Measurements from ENCODE around the gene GPC6.

Gene GPC6

DNA sequence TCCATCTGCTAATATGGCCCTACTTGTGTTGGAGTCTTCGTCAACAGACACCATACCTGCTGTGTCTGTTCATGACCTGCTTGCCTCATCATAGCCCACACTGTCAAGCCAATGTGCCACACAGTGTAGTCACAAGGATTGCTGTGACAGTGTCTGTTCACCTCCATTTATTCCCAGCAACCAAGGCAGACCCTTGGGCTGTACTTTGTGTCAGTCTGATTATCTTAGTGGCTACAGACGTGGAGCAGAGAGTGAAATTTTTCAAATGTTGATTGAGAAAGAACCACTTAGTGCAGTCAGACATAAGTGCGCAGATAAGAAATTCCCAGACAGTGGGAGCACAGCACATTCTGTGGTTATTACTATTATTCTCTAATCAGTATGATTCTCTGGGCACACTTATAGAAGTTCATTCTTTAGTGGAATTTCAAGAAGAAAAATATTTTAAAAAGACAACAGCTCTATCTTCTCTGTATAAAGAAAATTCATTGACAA, 184.6 kb downstream of the GPC6 start:
- H3K4me3 Mint-ChIP-seq = no peak overlapping the region
- peaks cover 5% of the 10 kb centered on the region for H3K4me1 Mint-ChIP-seq
- H3K9me3 Mint-ChIP-seq = no peaks in the 10 kb centered on the region
- TF ChIP-seq, protein P1, sequence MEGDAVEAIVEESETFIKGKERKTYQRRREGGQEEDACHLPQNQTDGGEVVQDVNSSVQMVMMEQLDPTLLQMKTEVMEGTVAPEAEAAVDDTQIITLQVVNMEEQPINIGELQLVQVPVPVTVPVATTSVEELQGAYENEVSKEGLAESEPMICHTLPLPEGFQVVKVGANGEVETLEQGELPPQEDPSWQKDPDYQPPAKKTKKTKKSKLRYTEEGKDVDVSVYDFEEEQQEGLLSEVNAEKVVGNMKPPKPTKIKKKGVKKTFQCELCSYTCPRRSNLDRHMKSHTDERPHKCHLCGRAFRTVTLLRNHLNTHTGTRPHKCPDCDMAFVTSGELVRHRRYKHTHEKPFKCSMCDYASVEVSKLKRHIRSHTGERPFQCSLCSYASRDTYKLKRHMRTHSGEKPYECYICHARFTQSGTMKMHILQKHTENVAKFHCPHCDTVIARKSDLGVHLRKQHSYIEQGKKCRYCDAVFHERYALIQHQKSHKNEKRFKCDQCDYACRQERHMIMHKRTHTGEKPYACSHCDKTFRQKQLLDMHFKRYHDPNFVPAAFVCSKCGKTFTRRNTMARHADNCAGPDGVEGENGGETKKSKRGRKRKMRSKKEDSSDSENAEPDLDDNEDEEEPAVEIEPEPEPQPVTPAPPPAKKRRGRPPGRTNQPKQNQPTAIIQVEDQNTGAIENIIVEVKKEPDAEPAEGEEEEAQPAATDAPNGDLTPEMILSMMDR (IDR thresholded peaks at IDR 0.05) = no peak
- DNase-seq = no peak
- no peaks in the 10 kb centered on the region for H3K27me3 Mint-ChIP-seq (ENCODE audit: low read depth, poor library complexity)
- H3K27ac Mint-ChIP-seq = peak overlapping the region; percentile 5
- no peaks in the 10 kb centered on the region for H3K36me3 Mint-ChIP-seq (ENCODE audit: low read depth)

DNA sequence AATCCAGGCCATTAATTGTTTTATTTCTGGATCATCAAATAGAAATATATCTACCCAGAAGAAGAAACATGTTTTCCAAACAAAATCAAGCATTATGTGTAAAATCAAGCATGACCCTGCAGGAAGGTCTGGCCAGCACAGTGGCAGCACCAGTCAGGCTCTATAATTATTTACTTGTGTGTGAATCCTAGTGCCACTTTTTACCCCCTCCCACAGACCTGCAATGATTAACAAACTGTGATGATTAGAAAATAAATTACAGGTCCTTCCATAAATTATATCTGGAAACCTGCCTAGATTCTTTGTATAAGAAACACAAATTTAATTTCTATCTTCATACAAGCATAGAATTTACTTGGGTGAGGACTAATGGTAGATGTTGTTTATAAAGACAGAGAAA, 186.1 kb downstream of the GPC6 start:
- Mint-ChIP-seq H3K36me3 (ENCODE audit: low read depth) (no peaks in the 10 kb centered on the region), H3K4me3 (no peak overlapping the region), H3K27ac (no peak overlapping the region), H3K27me3 (ENCODE audit: low read depth, poor library complexity) (no peaks in the 10 kb centered on the region), H3K4me1 (peaks cover 5% of the 10 kb centered on the region), H3K9me3 (no peaks in the 10 kb centered on the region)
- DNase-seq = no peak
- TF ChIP-seq, protein P1 (IDR thresholded peaks at IDR 0.05) = no peak

DNA sequence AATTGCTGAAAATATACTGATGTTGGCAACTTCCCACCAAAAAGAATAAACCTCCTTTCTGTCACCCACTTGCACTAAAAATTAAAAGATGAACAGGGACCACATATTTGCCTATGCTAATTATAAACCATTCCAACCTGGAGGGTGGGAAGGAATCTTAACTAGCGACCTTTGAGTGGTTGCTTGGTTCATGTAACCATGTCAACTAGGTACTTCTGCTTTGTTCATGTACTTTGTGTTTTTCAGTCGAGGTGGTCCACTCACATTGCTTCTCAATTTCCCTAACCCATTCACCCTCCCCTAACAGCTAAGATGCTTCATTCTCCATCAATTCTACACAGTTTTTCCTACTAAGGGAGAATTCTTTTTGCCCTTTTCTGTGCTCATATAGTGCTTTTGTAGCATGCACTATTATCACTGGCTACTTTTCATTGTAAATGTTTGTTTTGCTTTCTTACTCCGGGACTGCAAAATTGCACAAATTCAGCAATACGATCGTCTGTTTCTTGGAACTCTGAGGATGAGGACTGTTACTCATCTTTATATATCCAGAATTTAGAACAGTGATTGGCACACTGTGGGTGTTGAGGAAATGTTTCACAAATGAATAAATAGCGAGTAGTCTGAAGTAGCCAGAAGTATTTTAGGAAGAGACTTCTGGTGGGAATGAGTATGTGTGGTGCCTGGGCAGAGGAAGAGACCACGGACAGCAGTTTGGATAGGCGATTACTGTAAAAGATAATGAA, 187.5 kb downstream of the GPC6 start:
- Mint-ChIP-seq H3K4me1 (peaks cover 5% of the 10 kb centered on the region), H3K4me3 (no peak overlapping the region), H3K27ac (no peak overlapping the region), H3K27me3 (ENCODE audit: low read depth, poor library complexity) (no peaks in the 10 kb centered on the region), H3K36me3 (ENCODE audit: low read depth) (no peaks in the 10 kb centered on the region), H3K9me3 (no peaks in the 10 kb centered on the region)
- no peak for DNase-seq
- TF ChIP-seq, protein P1 (IDR thresholded peaks at IDR 0.05) = no peak

DNA sequence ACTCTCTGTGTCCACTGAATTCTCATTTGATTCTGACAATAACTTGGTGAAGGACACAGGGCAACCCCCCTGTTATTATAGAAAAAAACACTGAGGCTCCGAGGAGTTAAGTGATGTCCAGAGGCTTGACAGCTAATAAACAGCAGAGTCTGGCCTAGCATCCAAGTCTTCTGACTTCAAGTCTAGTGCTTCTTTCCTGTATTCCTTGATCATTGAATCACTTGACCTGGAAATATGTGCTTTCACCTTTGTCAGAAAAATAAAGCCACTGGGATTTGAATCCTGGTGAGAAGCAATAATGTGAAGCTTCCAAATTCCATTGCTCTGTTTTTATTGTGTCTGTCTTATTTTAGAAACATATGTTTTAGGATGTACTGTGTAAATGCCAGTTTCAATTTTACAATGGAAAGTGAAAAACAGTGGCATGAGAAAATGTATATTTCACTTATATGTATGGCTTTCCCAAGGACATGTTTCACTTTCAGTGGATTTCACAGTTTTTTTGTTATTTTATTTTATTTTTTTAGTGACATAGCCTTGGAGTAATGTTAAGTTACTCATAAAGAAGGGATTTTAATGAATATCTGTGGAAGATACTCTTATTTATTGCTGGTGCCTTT, 190.2 kb downstream of the GPC6 start:
- H3K36me3 Mint-ChIP-seq (ENCODE audit: low read depth) = no peaks in the 10 kb centered on the region
- peaks cover 18% of the 10 kb centered on the region for H3K4me1 Mint-ChIP-seq
- peak overlapping the region; percentile 90 for H3K27ac Mint-ChIP-seq
- H3K27me3 Mint-ChIP-seq (ENCODE audit: low read depth, poor library complexity) = no peaks in the 10 kb centered on the region
- TF ChIP-seq, protein P1 (IDR thresholded peaks at IDR 0.05) = no peak
- H3K9me3 Mint-ChIP-seq = no peaks in the 10 kb centered on the region
- no peak for DNase-seq
- H3K4me3 Mint-ChIP-seq = no peak overlapping the region

DNA sequence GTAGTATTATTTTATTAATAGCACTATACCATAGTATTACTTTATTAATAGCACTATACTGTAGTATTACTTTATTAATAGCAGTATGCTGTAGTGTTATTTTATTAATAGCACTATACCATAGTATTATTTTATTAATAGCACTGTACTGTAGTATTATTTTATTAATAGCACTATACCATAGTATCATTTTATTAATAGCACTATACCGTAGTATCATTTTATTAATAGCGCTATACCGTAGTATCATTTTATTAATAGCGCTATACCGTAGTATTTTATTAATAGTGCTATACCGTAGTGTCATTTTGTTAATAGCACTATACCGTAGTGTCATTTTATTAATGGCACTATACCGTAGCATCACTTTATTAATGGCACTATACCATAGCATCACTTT, 191.8 kb downstream of the GPC6 start:
- no peaks in the 10 kb centered on the region for H3K36me3 Mint-ChIP-seq (ENCODE audit: low read depth)
- no peaks in the 10 kb centered on the region for H3K9me3 Mint-ChIP-seq
- no peak for DNase-seq
- H3K4me1 Mint-ChIP-seq = peaks cover 18% of the 10 kb centered on the region
- TF ChIP-seq, protein P1 (IDR thresholded peaks at IDR 0.05) = no peak
- no peak overlapping the region for H3K4me3 Mint-ChIP-seq
- no peak overlapping the region for H3K27ac Mint-ChIP-seq
- H3K27me3 Mint-ChIP-seq (ENCODE audit: low read depth, poor library complexity) = no peaks in the 10 kb centered on the region

Data from nephron progenitor cell (in vitro differentiated cells).